Body of pancreas (tissue), 4 donors: Measurements from ENCODE around the gene HCST.

ENCODE experiments used
- POLR2A ChIP-seq, 3 donors: fragments of 450-650 bp; IDR thresholded peaks; one replicate each; pipeline ENCODE4 v1.6.1; 2016; ENCODE audit warnings: antibody characterized with exemption in 3 of 3, mild to moderate bottlenecking in 2 of 3
- TF ChIP-seq, protein P1 (sequence below), 7 experiments: fragments of 450-650 bp in 4 of 7; fragments of 200-600 bp in 3 of 7; sonication (generic) in 3 of 7; IDR thresholded peaks; one replicate each; pipeline ENCODE4 v1.5.1; 2016 to 2019; ENCODE audit warnings: antibody characterized with exemption in 7 of 7

DNA sequence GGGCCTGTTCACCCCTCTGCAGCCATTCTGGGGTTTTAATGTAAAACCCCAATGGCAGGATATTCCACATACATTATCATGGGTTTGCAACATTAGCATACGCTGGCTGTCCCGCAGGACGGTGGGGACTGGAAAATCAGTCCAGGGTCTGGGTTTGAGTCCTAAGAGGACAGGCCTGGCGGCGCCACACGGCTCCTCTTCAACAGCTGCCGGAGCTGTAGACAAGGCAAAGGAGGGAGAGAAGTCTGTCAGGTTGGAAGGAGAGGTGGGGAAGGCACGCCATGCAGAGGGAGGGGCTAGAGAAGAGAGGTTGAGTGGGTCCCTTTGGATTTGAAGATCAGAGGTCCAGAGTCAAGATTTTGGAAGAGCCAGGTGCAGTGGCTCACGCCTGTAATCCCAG lies 13.9 kb upstream of the HCST start:
- TF ChIP-seq, protein P1, sequence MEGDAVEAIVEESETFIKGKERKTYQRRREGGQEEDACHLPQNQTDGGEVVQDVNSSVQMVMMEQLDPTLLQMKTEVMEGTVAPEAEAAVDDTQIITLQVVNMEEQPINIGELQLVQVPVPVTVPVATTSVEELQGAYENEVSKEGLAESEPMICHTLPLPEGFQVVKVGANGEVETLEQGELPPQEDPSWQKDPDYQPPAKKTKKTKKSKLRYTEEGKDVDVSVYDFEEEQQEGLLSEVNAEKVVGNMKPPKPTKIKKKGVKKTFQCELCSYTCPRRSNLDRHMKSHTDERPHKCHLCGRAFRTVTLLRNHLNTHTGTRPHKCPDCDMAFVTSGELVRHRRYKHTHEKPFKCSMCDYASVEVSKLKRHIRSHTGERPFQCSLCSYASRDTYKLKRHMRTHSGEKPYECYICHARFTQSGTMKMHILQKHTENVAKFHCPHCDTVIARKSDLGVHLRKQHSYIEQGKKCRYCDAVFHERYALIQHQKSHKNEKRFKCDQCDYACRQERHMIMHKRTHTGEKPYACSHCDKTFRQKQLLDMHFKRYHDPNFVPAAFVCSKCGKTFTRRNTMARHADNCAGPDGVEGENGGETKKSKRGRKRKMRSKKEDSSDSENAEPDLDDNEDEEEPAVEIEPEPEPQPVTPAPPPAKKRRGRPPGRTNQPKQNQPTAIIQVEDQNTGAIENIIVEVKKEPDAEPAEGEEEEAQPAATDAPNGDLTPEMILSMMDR (IDR thresholded peaks at IDR 0.05): no peak
- TF ChIP-seq POLR2A (IDR thresholded peaks at IDR 0.05): no peak
